ENCODE measurements around the gene MGAT4B. TPM values are rescaled to one million over a fixed set of nuclear protein-coding genes. Genes with fewer than 3 reads are reported as not detected.

Gene MGAT4B
- 10 to 100 TPM; 52.4 to 62.8 TPM for total RNA-seq

- ChIA-PET CTCF (interaction anchor here (0.6 to 0.7 kb wide), 2 partner anchors 30 to 128 kb away, joined by 3 read pairs; no protein-coding TSS in a partner anchor), POLR2A (no interaction called here)
- intact Hi-C loops (cut with DNase I, micrococcal nuclease), result loop anchor here in 1 of 2 experiments (1.0 to 5.0 kb wide), 8 partner anchors 10 to 486 kb away; partner anchors contain the start of genes CANX, HNRNPH1, MAML1 and MAPK9
- H3K4me1 Mint-ChIP-seq, result peaks cover 36% of the 10 kb centered on the region
- no peaks in the 10 kb centered on the region for H3K27me3 Mint-ChIP-seq
- DNase-seq (peak; percentile 82), ATAC-seq (peak; percentile 65)
- H3K4me3 Mint-ChIP-seq, result peak within 1 kb of the TSS; percentile 82
- H3K27ac Mint-ChIP-seq, result peak within 1 kb of the TSS; percentile 25
- H3K9me3 Mint-ChIP-seq (ENCODE audit: low read depth), result no peaks in the 10 kb centered on the region
- H3K36me3 Mint-ChIP-seq (ENCODE audit: low read depth), result peaks cover 10% of the 10 kb centered on the region
Observed at GRCh38 chr5:179806250-179807048, at the start of gene MGAT4B. MGAT4B (minus strand) TSS chr5:179806866; CDS start chr5:179806583, 283 bp downstream.

GRCh38 chr5:179854356-179854755 is 47.7 kb upstream of the MGAT4B start:
- ChIA-PET POLR2A (no interaction called here), CTCF (no interaction called here)
- peaks cover 6% of the 10 kb centered on the region for H3K4me1 Mint-ChIP-seq
- no peaks in the 10 kb centered on the region for H3K27me3 Mint-ChIP-seq
- H3K9me3 Mint-ChIP-seq (ENCODE audit: low read depth), result no peaks in the 10 kb centered on the region
- intact Hi-C loops (cut with DNase I, micrococcal nuclease), result no loop called here
- DNase-seq (no peak), ATAC-seq (no peak)
- no peak overlapping the region for H3K4me3 Mint-ChIP-seq
- H3K36me3 Mint-ChIP-seq (ENCODE audit: low read depth), result peaks cover 12% of the 10 kb centered on the region
- H3K27ac Mint-ChIP-seq, result no peak overlapping the region

- DNase-seq (no peak), ATAC-seq (no peak)
- CTCF ChIA-PET, result interaction anchor here (0.6 kb wide), 2 partner anchors 55 to 159 kb away, joined by 3 read pairs; no protein-coding TSS in a partner anchor
- Mint-ChIP-seq H3K4me1 (peaks cover 6% of the 10 kb centered on the region), H3K9me3 (ENCODE audit: low read depth) (no peaks in the 10 kb centered on the region), H3K36me3 (ENCODE audit: low read depth) (peaks cover 12% of the 10 kb centered on the region), H3K4me3 (no peak overlapping the region), H3K27me3 (no peaks in the 10 kb centered on the region), H3K27ac (no peak overlapping the region)
- POLR2A ChIA-PET, result no interaction called here
- intact Hi-C loops (cut with DNase I, micrococcal nuclease), result no loop called here
Observed at GRCh38 chr5:179852993-179853547, 46.4 kb upstream of the MGAT4B start.

- ATAC-seq, result no peak
- H3K36me3 Mint-ChIP-seq (ENCODE audit: low read depth), result peaks cover 31% of the 10 kb centered on the region
- CTCF ChIA-PET, result no interaction called here
Observed at GRCh38 chr5:179841621-179842020, 35.0 kb upstream of the MGAT4B start.

GRCh38 chr5:179840766-179841165 is 34.1 kb upstream of the MGAT4B start:
- ATAC-seq (no peak), DNase-seq (no peak)
- intact Hi-C loops (cut with DNase I, micrococcal nuclease), result no loop called here
- no peaks in the 10 kb centered on the region for H3K27me3 Mint-ChIP-seq
- POLR2A ChIA-PET, result no interaction called here
- H3K36me3 Mint-ChIP-seq (ENCODE audit: low read depth), result peaks cover 33% of the 10 kb centered on the region
- H3K27ac Mint-ChIP-seq, result no peak overlapping the region
- CTCF ChIA-PET, result interaction anchor here (0.7 kb wide), 1 partner anchor 10 kb away, joined by 3 read pairs; no protein-coding TSS in a partner anchor
- H3K4me3 Mint-ChIP-seq, result no peak overlapping the region
- H3K9me3 Mint-ChIP-seq (ENCODE audit: low read depth), result peaks cover 5% of the 10 kb centered on the region
- H3K4me1 Mint-ChIP-seq, result peaks cover 16% of the 10 kb centered on the region

More at GRCh38 chr5:179841621-179842020, 35.0 kb upstream of the MGAT4B start:
- Mint-ChIP-seq H3K4me1 (peaks cover 7% of the 10 kb centered on the region), H3K27me3 (no peaks in the 10 kb centered on the region), H3K27ac (peak overlapping the region; percentile 10), H3K9me3 (ENCODE audit: low read depth) (peaks cover 8% of the 10 kb centered on the region), H3K4me3 (no peak overlapping the region)
- DNase-seq, result no peak
- POLR2A ChIA-PET, result no interaction called here
- intact Hi-C loops (cut with DNase I, micrococcal nuclease), result no loop called here

- Mint-ChIP-seq H3K27ac (no peak overlapping the region), H3K9me3 (ENCODE audit: low read depth) (peaks cover 3% of the 10 kb centered on the region), H3K36me3 (ENCODE audit: low read depth) (peaks cover 36% of the 10 kb centered on the region), H3K4me1 (peaks cover 17% of the 10 kb centered on the region), H3K27me3 (no peaks in the 10 kb centered on the region), H3K4me3 (no peak overlapping the region)
- ChIA-PET POLR2A (no interaction called here), CTCF (no interaction called here)
- no peak for DNase-seq
- ATAC-seq, result no peak
- intact Hi-C loops (cut with DNase I, micrococcal nuclease), result no loop called here
Observed at GRCh38 chr5:179840321-179840720, 33.7 kb upstream of the MGAT4B start.

- peaks cover 17% of the 10 kb centered on the region for H3K4me1 Mint-ChIP-seq
- no peaks in the 10 kb centered on the region for H3K9me3 Mint-ChIP-seq (ENCODE audit: low read depth)
- no peak overlapping the region for H3K27ac Mint-ChIP-seq
- ChIA-PET CTCF (no interaction called here), POLR2A (no interaction called here)
- DNase-seq (no peak), ATAC-seq (no peak)
- H3K36me3 Mint-ChIP-seq (ENCODE audit: low read depth), result peaks cover 32% of the 10 kb centered on the region
- H3K4me3 Mint-ChIP-seq, result no peak overlapping the region
- intact Hi-C loops (cut with DNase I, micrococcal nuclease), result loop anchor here in 1 of 2 experiments (5.0 kb wide), 1 partner anchor 37 kb away; no protein-coding TSS in a partner anchor
- H3K27me3 Mint-ChIP-seq, result no peaks in the 10 kb centered on the region
Observed at GRCh38 chr5:179839328-179840256, 32.9 kb upstream of the MGAT4B start.

- Mint-ChIP-seq H3K9me3 (ENCODE audit: low read depth) (no peaks in the 10 kb centered on the region), H3K4me1 (peaks cover 17% of the 10 kb centered on the region), H3K4me3 (no peak overlapping the region), H3K36me3 (ENCODE audit: low read depth) (peaks cover 44% of the 10 kb centered on the region), H3K27ac (peak overlapping the region; percentile 89), H3K27me3 (no peaks in the 10 kb centered on the region)
- ChIA-PET POLR2A (interaction anchor here (1.0 kb wide), 1 partner anchor 10 kb away, joined by 4 read pairs; no protein-coding TSS in a partner anchor), CTCF (interaction anchor here (0.7 to 1.4 kb wide), 8 partner anchors 10 to 140 kb away, joined by 3 to 5 read pairs (median 4); partner anchors contain the start of gene SQSTM1)
- intact Hi-C loops (cut with DNase I, micrococcal nuclease), result loop anchor here in 1 of 2 experiments (5.0 kb wide), 1 partner anchor 35 kb away; no protein-coding TSS in a partner anchor
- ATAC-seq (no peak), DNase-seq (no peak)
Observed at GRCh38 chr5:179837076-179838011, 30.7 kb upstream of the MGAT4B start.

GRCh38 chr5:179836225-179837019 is 29.8 kb upstream of the MGAT4B start:
- POLR2A ChIA-PET, result interaction anchor here (1.0 kb wide), 1 partner anchor 9 kb away, joined by 4 read pairs; no protein-coding TSS in a partner anchor
- H3K36me3 Mint-ChIP-seq (ENCODE audit: low read depth), result peaks cover 47% of the 10 kb centered on the region
- DNase-seq (peak; percentile 79), ATAC-seq (peak; percentile 98)
- CTCF ChIA-PET, result interaction anchor here (0.7 to 1.4 kb wide), 8 partner anchors 9 to 139 kb away, joined by 3 to 5 read pairs (median 4); partner anchors contain the start of gene SQSTM1
- no peak overlapping the region for H3K4me3 Mint-ChIP-seq
- H3K9me3 Mint-ChIP-seq (ENCODE audit: low read depth), result no peaks in the 10 kb centered on the region
- H3K4me1 Mint-ChIP-seq, result peaks cover 19% of the 10 kb centered on the region
- H3K27me3 Mint-ChIP-seq, result no peaks in the 10 kb centered on the region
- peak overlapping the region; percentile 89 for H3K27ac Mint-ChIP-seq
- intact Hi-C loops (cut with DNase I, micrococcal nuclease), result loop anchor here (1.0 to 5.0 kb wide), 3 partner anchors 22 to 34 kb away; partner anchors contain the start of gene MRNIP (in 1 of the 2)
